GM12878 (cell line): Measurements from ENCODE around the gene ZMIZ1. TPM values are rescaled to one million over a fixed set of nuclear protein-coding genes. Genes with fewer than 3 reads are reported as not detected.

Experiments used
- ATAC-seq: fragments of 200-7000 bp; cut with Tn5 transposase; 3 replicates; pipeline ENCODE4 v1.9.1; 2020; ENCODE audit warnings: mild to moderate bottlenecking, moderate library complexity
- BruUV-seq: library from RNA; stranded (reverse); fragments of 400-500 nt; replicated peaks from 2 replicates; lab custom pipeline; 2021; lab: Mats Ljungman, UMichigan
- CTCF ChIA-PET: fragments of 300-600 bp; sonication (Branson Sonifier 250); formaldehyde crosslinking; extraction: SDS; loops from one replicate; lab custom pipeline; 2021; ENCODE audit warnings: inconsistent platforms; lab: Yijun Ruan, JAX
- POLR2A ChIA-PET: fragments of 350-600 bp; formaldehyde crosslinking; extraction: SDS; loops from one replicate; lab custom pipeline; 2021; ENCODE audit warnings: inconsistent platforms; lab: Charles Lee
- RAD21 ChIA-PET: fragments of 300-600 bp; sonication (Branson Sonifier 250); formaldehyde crosslinking; loops from one replicate; lab custom pipeline; 2023; ENCODE audit warnings: antibody characterized with exemption; ENCODE audit not compliant: unreplicated experiment; lab: Charles Lee
- SMC1A ChIA-PET: fragments of 300-600 bp; sonication (Branson Sonifier 250); formaldehyde crosslinking; loops from one replicate; lab custom pipeline; 2023; ENCODE audit not compliant: unreplicated experiment, uncharacterized antibody; lab: Charles Lee
- DNase-seq: peaks from one replicate; pipeline ENCODE4 v3.0.0-alpha.2; 2011; ENCODE audit warnings: low read depth, low spot score
- FAIRE-seq: peaks from 3 replicates; lab custom pipeline; 2011; peaks lifted over from hg19 to GRCh38; lab: Jason Lieb, UNC
- H2AFZ ChIP-seq: 2 replicates; pipeline ENCODE4 v1.6.0; 2011; ENCODE audit warnings: low read depth, low read length, control low read depth; ENCODE audit not compliant: control insufficient read depth
- H3K27ac ChIP-seq: 2 replicates; pipeline ENCODE4 v1.5.1; 2011; ENCODE audit warnings: control low read depth; ENCODE audit not compliant: control insufficient read depth, insufficient read depth
- H3K27me3 ChIP-seq, 2 experiments: replicated peaks in 1 of 2; 2 replicates each; pipeline versions ENCODE4 v1.6.0 to v1.6.1; 2011; ENCODE audit warnings: low read length in 1 of 2; ENCODE audit not compliant: control insufficient read depth in 2 of 2, insufficient read depth in 2 of 2
- H3K36me3 ChIP-seq, 2 experiments: 2 replicates each; pipeline ENCODE4 v1.5.1; 2011; ENCODE audit warnings: low read length in 1 of 2; ENCODE audit not compliant: control insufficient read depth in 2 of 2, insufficient read depth in 2 of 2
- H3K4me1 ChIP-seq: 2 replicates; pipeline ENCODE4 v1.6.1; 2011; ENCODE audit warnings: mild to moderate bottlenecking, low read length, moderate library complexity, mixed read lengths; ENCODE audit not compliant: control insufficient read depth, insufficient read depth
- H3K4me2 ChIP-seq: 2 replicates; pipeline ENCODE4 v1.6.0; 2011; ENCODE audit warnings: control low read depth; ENCODE audit not compliant: control insufficient read depth, insufficient read depth
- H3K4me3 ChIP-seq: fragments of 200-600 bp; sonication (generic); 2 replicates; pipeline ENCODE4 v1.5.1; 2016
- H3K79me2 ChIP-seq: 2 replicates; pipeline ENCODE4 v1.6.0; 2011; ENCODE audit warnings: low read length; ENCODE audit not compliant: control insufficient read depth, insufficient read depth
- H3K9ac ChIP-seq: 2 replicates; pipeline ENCODE4 v1.8.0; 2011; ENCODE audit warnings: low read length, control low read depth, mixed read lengths; ENCODE audit not compliant: control insufficient read depth, insufficient read depth
- H3K9me3 ChIP-seq: replicated peaks from 3 replicates; pipeline ENCODE4 v1.5.1; 2011; ENCODE audit warnings: mild to moderate bottlenecking, low read length; ENCODE audit not compliant: control insufficient read depth, insufficient read depth
- H4K20me1 ChIP-seq: 2 replicates; pipeline ENCODE4 v1.6.0; 2011; ENCODE audit not compliant: control insufficient read depth, insufficient read depth
- ATF3 ChIP-seq: IDR thresholded peaks from 2 replicates; pipeline ENCODE4 v1.6.1; 2011; ENCODE audit warnings: low read depth, mild to moderate bottlenecking, low read length, moderate library complexity, borderline replicate concordance; ENCODE audit errors: extremely low read depth
- BACH1 ChIP-seq: fragments of 450-650 bp; IDR thresholded peaks from 2 replicates; pipeline ENCODE4 v1.6.1; 2017; ENCODE audit warnings: mild to moderate bottlenecking, borderline replicate concordance
- CBFB ChIP-seq: IDR thresholded peaks from 2 replicates; pipeline ENCODE4 v1.6.1; 2016; ENCODE audit warnings: antibody characterized with exemption, low read depth
- CEBPB ChIP-seq, 2 experiments: fragments of 150-350 bp in 1 of 2; IDR thresholded peaks; 2 replicates each; pipeline ENCODE4 v1.6.1; 2012 to 2014; ENCODE audit warnings: low read depth in 2 of 2, low read length in 2 of 2, borderline replicate concordance in 1 of 2, inconsistent platforms in 1 of 2
- CEBPZ ChIP-seq: fragments of 150-350 bp; IDR thresholded peaks from 2 replicates; pipeline ENCODE4 v1.6.1; 2016; ENCODE audit warnings: low read depth, low read length
- CUX1 ChIP-seq: IDR thresholded peaks from 2 replicates; pipeline ENCODE4 v1.6.1; 2012; ENCODE audit warnings: improper control_type of control experiment, low read depth, low read length; ENCODE audit not compliant: insufficient replicate concordance
- MLLT1 ChIP-seq: fragments of 450-650 bp; IDR thresholded peaks from 2 replicates; pipeline ENCODE4 v1.6.1; 2016; ENCODE audit warnings: mild to moderate bottlenecking
- NKRF ChIP-seq: fragments of 450-650 bp; conservative IDR thresholded peaks from 2 replicates; pipeline ENCODE4 v1.6.1; 2017; ENCODE audit warnings: mild to moderate bottlenecking, moderate library complexity
- PAX8 ChIP-seq: fragments of 450-650 bp; IDR thresholded peaks from 2 replicates; pipeline ENCODE4 v1.6.1; 2017; ENCODE audit warnings: mild to moderate bottlenecking, moderate library complexity
- POU2F2 ChIP-seq: IDR thresholded peaks from 3 replicates; pipeline ENCODE4 v1.6.1; 2011; ENCODE audit warnings: low read depth, mild to moderate bottlenecking, low read length, borderline replicate concordance
- RAD51 ChIP-seq: fragments of 450-650 bp; IDR thresholded peaks from 2 replicates; pipeline ENCODE4 v1.6.1; 2016; ENCODE audit warnings: moderate library complexity, mild to moderate bottlenecking, inconsistent platforms
- SP1 ChIP-seq: IDR thresholded peaks from one replicate; pipeline ENCODE4 v1.6.1; 2011; ENCODE audit warnings: low read depth, low read length
- WGBS: methylation state at CpG from one replicate; pipeline ENCODE4 v1.1.6; 2016; ENCODE audit warnings: low lambda C conversion rate; ENCODE audit not compliant: insufficient replicate concordance, insufficient coverage; ENCODE audit errors: missing lambda C conversion rate; 5-methylcytosine and 5-hydroxymethylcytosine counted together
- in situ Hi-C: fragments of 300-500 bp; cut with MboI; formaldehyde crosslinking; loops from 9 replicates; pipeline ENCODE4 v1.14.3; 2018; ENCODE audit warnings: mixed read lengths
- intact Hi-C: fragments of 100-400 bp; cut with micrococcal nuclease; formaldehyde crosslinking; loops from one replicate; pipeline ENCODE4 v1.14.2; 2022; ENCODE audit not compliant: unreplicated experiment
- polyA plus RNA-seq, 11 experiments: library from polyadenylated mRNA; depleted of rRNA in 4 of 11; unstranded in 6 of 11; stranded (reverse) in 5 of 11; fragments of >200 nt; fragmentation: Nextera tagmentation in 4 of 11; fragmentation: Illumina TruSeq in 1 of 11; extraction: Ambion mirVana in 4 of 11; extraction: Trizol in 1 of 11; gene quantifications; 1 replicate in 1 of 11; 2 replicates in 10 of 11; pipeline versions ENCODE4 v1.2.1 to v1.2.3, GENCODE V29; 2011 to 2016; ENCODE audit warnings: inconsistent platforms in 2 of 11, missing spikeins in 2 of 11, low read depth in 1 of 11
- total RNA-seq, 4 experiments: library from RNA; depleted of rRNA in 3 of 4; stranded (reverse); fragments of >200 nt in 3 of 4; fragmentation: Illumina TruSeq in 1 of 4; extraction: Trizol in 1 of 4; gene quantifications; 2 replicates each; pipeline versions ENCODE4 v1.2.1 to v1.2.3, GENCODE V29; 2013 to 2021

The ZMIZ1 gene
- total and polyA plus RNA-seq, 10 of the 15 experiments (the other 5 are each of a cell fraction or from before 2014, with no cell fraction given), result 3.1 to 82.3 (median 14.9) TPM

- SMC1A ChIA-PET, result no interaction called here
- BruUV-seq, result no TSS peak
- no peak for FAIRE-seq
- Histone ChIP-seq H3K79me2 (no peaks in the 10 kb centered on the region), H3K27me3 (no peaks in the 10 kb centered on the region; a peak in 1 of 4 replicates), H3K4me1 (no peaks in the 10 kb centered on the region), H3K9ac (no peak overlapping the region), H4K20me1 (no peaks in the 10 kb centered on the region), H3K4me3 (no peak overlapping the region), H3K4me2 (no peak overlapping the region), H3K36me3 (no peaks in the 10 kb centered on the region), H2AFZ (no peak overlapping the region), H3K27ac (no peak overlapping the region), H3K9me3 (no peaks in the 10 kb centered on the region)
- CTCF ChIA-PET, result no interaction called here
- 1% methylated on average over 6 of the region's 6 CpGs for WGBS
- POLR2A ChIA-PET, result no interaction called here
- in situ Hi-C loops (no loop called here), intact Hi-C loops (no loop called here)
- DNase-seq, result no peak
- no peak for ATAC-seq
- RAD21 ChIA-PET, result no interaction called here
- TF ChIP-seq CEBPB (IDR thresholded peaks at IDR 0.05; ENCODE audit: borderline replicate concordance in 1 of 2, low read depth in 2 of 2, low read length in 2 of 2) (no peak), BACH1 (no peak), PAX8 (no peak), RAD51 (no peak), NKRF (no peak), POU2F2 (no peak), ATF3 (no peak), SP1 (no peak), MLLT1 (no peak), CBFB (no peak), CUX1 (no peak), CEBPZ (no peak)
Measured at GRCh38 chr10:79108728-79109127, 40.0 kb downstream of the ZMIZ1 start.
